Astrocyte of the spinal cord (primary cell): ENCODE measurements around the gene HAO2.

ENCODE experiments used
- DNase-seq: peaks from one replicate; pipeline ENCODE4 v3.0.0; 2011; ENCODE audit warnings: low read depth, low spot score
- H3K4me3 ChIP-seq: 2 replicates; pipeline ENCODE4 v1.5.1; 2011; ENCODE audit warnings: low read depth, mild to moderate bottlenecking, low read length, moderate library complexity
- in situ Hi-C: cut with HindIII; loops from 2 replicates; pipeline ENCODE4 v1.10.0; 2017; ENCODE audit warnings: low sequenced_read_pairs
- TF ChIP-seq, protein P1 (sequence below): IDR thresholded peaks from 2 replicates; pipeline ENCODE4 v1.5.1; 2012; ENCODE audit warnings: low read depth, mild to moderate bottlenecking, low read length, inconsistent platforms

The HAO2 gene

DNA sequence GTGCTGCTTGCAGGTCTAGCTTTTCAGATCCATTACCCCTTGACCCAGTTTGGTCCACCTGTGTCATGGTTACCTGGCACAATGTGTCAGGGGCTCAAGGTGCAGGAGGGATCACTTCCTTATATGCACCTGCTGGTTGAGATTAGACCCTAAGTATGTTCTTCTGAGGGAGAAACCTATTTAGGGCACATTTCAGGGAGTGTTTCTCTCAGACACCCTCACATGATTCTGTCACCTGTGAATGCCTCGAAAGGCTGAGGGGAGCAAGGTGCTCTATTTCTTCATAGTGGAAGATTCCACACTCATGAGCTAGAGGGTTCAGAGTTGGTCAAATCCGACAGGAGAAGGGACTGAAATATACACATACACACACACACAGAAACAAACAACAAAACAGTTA is 61.9 kb downstream of the HAO2 start:
- no peak overlapping the region for H3K4me3 ChIP-seq
- TF ChIP-seq, protein P1, sequence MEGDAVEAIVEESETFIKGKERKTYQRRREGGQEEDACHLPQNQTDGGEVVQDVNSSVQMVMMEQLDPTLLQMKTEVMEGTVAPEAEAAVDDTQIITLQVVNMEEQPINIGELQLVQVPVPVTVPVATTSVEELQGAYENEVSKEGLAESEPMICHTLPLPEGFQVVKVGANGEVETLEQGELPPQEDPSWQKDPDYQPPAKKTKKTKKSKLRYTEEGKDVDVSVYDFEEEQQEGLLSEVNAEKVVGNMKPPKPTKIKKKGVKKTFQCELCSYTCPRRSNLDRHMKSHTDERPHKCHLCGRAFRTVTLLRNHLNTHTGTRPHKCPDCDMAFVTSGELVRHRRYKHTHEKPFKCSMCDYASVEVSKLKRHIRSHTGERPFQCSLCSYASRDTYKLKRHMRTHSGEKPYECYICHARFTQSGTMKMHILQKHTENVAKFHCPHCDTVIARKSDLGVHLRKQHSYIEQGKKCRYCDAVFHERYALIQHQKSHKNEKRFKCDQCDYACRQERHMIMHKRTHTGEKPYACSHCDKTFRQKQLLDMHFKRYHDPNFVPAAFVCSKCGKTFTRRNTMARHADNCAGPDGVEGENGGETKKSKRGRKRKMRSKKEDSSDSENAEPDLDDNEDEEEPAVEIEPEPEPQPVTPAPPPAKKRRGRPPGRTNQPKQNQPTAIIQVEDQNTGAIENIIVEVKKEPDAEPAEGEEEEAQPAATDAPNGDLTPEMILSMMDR = no peak
- in situ Hi-C loops = no loop called here
- no peak for DNase-seq

DNA sequence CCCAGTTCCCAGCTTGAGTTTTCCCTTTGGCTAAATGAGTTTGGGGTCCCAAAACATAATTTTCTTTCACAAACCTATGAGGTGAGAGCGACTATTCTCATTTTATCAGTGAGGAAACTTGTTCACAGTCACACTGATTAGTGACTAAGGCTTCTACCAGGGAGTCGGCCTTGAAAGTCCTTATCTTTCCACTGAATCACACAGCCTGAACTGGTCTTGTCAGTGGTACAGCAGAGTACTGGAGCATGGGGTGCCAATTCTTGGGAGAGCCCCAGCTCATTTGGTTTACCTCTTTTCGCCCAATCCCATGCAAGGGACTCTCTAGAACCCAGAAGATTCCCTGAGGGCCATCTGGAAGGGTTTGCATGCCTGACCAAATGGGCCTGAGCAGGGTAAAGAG is 63.3 kb downstream of the HAO2 start:
- in situ Hi-C loops = no loop called here
- TF ChIP-seq, protein P1 = no peak
- no peak for DNase-seq
- H3K4me3 ChIP-seq = no peak overlapping the region

DNA sequence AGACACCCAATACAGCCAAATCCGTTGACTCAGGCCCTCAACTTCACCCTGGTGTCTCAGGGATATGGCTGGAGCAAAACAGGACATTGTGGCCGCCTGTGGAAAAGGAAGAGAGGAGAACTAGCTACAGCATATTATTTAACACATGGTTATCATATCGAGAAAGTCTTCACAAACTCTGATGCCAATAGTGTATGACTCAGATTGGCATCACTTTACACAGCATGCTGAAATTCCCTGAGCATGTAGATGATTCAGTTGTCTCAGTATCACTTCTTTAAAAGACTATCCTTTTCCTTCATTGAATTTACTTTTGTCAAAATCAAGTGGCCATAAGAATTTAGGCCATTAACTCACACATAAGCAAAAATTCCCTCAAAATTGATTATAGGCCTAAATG is 66.5 kb downstream of the HAO2 start:
- in situ Hi-C loops = no loop called here
- H3K4me3 ChIP-seq = no peak overlapping the region
- TF ChIP-seq, protein P1 = no peak
- no peak for DNase-seq

DNA sequence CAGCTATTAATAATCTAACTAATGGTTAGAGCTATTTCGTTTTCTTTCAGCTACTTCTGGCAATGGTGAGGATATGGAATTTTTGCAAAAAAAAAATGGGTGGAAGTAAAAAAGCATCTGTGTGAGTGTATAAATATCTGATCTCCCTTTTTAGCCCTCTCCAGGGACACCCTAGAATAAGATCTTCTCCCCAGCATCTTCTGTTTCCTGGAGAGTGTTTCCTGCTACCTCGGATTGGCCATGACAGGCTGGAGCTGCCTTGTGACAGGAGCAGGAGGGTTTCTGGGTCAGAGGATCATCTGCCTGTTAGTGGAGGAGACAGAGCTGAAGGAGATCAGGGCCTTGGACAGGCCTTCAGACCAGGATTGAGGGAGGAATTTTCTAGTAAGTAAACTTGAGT is 70.2 kb downstream of the HAO2 start:
- no peak for DNase-seq
- in situ Hi-C loops = no loop called here
- TF ChIP-seq, protein P1 = no peak
- no peak overlapping the region for H3K4me3 ChIP-seq

DNA sequence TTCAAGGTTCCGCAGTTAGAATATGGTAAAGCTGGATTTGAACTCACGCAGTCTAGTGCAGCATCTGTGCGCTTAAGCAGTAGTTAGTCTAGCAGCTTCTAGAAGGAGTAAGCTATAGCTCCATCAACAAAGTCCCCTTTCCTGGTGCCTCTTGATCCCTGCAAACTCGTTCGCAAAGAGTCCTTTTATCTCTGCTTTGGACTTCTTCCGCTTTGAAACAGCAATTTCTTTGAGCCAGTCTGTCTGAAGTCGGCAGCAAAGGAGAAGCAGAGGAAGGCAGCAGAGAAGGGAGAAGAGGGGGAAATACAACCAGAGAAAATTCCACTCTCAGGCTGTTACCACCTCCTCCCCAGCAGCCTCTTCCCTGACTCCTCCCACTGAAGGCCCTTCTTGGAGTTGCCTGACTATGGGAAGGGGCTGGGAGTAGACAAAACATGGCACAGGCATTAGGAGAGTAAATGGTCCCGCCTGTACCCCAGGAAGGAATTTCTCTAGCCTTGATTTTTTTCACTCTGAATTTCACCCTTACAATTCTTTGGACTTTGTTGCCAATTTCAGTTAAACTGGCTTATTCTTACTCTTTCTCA is 72.2 kb downstream of the HAO2 start:
- H3K4me3 ChIP-seq = no peak overlapping the region
- no peak for DNase-seq
- TF ChIP-seq, protein P1 = no peak
- in situ Hi-C loops = no loop called here

DNA sequence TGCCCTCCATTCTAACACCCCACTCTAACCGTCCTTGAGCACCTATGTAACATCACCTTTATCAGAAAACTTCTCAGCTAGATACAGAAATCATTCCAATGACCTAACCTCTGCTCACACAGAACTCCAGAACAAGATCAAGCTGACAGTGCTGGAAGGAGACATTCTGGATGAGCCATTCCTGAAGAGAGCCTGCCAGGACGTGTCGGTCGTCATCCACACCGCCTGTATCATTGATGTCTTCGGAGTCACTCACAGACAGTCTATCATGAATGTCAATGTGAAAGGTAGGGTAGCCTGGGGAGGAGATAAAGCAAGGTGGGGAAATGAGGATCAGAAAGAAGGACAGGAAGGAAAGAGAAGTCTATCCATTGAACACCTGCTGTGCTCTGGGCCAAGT is 74.2 kb downstream of the HAO2 start:
- DNase-seq = no peak
- in situ Hi-C loops = no loop called here
- no peak overlapping the region for H3K4me3 ChIP-seq
- TF ChIP-seq, protein P1 = no peak
